Activated CD8-positive, alpha-beta memory T cell treated with anti-CD3 and anti-CD28 coated beads, Interleukin-2, amount 50 U/mL, for 48 hours (primary cell): ENCODE data around the gene HIBADH.
"Not testable (repeated sequence)": the region's sequence is repeated elsewhere in the genome, so short reads cannot be mapped to it uniquely, and the experiment has no call there.

Experiments
- DNase-seq: peaks from one replicate; pipeline ENCODE4 v3.0.0-alpha.2; 2020

The HIBADH gene

GRCh38 chr7:27593226-27593625, 69.5 kb downstream of the HIBADH start:
- DNase-seq: no peak

GRCh38 chr7:27590416-27590815, 72.3 kb downstream of the HIBADH start:
- DNase-seq: no peak

- no peak for DNase-seq
These were observed 75.3 kb downstream of the HIBADH start for GRCh38 chr7:27587429-27587828.

- DNase-seq: no peak
These were observed 75.9 kb downstream of the HIBADH start for GRCh38 chr7:27586825-27587224.

GRCh38 chr7:27585781-27586447, 76.8 kb downstream of the HIBADH start:
- no peak for DNase-seq

- DNase-seq: no peak
These were observed 80.8 kb downstream of the HIBADH start for GRCh38 chr7:27581906-27582305.

GRCh38 chr7:27581119-27581518, 81.6 kb downstream of the HIBADH start:
- DNase-seq: no peak

- DNase-seq: no peak
These were observed 83.1 kb downstream of the HIBADH start for GRCh38 chr7:27579565-27579964.

GRCh38 chr7:27578169-27578568, 84.5 kb downstream of the HIBADH start:
- DNase-seq: not testable (repeated sequence)

- DNase-seq: no peak
These were observed 86.2 kb downstream of the HIBADH start for GRCh38 chr7:27576360-27576944.

GRCh38 chr7:27575613-27576012, 87.1 kb downstream of the HIBADH start:
- DNase-seq: no peak

- DNase-seq: no peak
These were observed 93.6 kb downstream of the HIBADH start for GRCh38 chr7:27569106-27569505.

- no peak for DNase-seq
These were observed 95.4 kb downstream of the HIBADH start for GRCh38 chr7:27567266-27567665.

- DNase-seq: no peak
These were observed 97.7 kb downstream of the HIBADH start for GRCh38 chr7:27564881-27565482.

- DNase-seq: no peak
These were observed 101.9 kb downstream of the HIBADH start for GRCh38 chr7:27560706-27561235.

- DNase-seq: no peak
These were observed 107.0 kb downstream of the HIBADH start for GRCh38 chr7:27555670-27556069.

- DNase-seq: no peak
These were observed 107.9 kb downstream of the HIBADH start for GRCh38 chr7:27554826-27555225.

GRCh38 chr7:27553273-27553672, 109.4 kb downstream of the HIBADH start:
- DNase-seq: no peak

- no peak for DNase-seq
These were observed 110.8 kb downstream of the HIBADH start for GRCh38 chr7:27551803-27552400.

GRCh38 chr7:27549606-27550005, 113.1 kb downstream of the HIBADH start:
- DNase-seq: no peak

- no peak for DNase-seq
These were observed 114.4 kb downstream of the HIBADH start for GRCh38 chr7:27548304-27548703.

- DNase-seq: no peak
These were observed 115.3 kb downstream of the HIBADH start for GRCh38 chr7:27547401-27547800.

GRCh38 chr7:27546610-27547009, 116.1 kb downstream of the HIBADH start:
- DNase-seq: no peak

GRCh38 chr7:27535795-27536194, 126.9 kb downstream of the HIBADH start:
- DNase-seq: no peak
